Activated CD4-positive, alpha-beta T cell treated with anti-CD3 and anti-CD28 coated beads, Interleukin-2, amount 50 U/mL, for 48 hours (primary cell): ENCODE measurements around the gene LPP.

Experiments
- DNase-seq, 2 experiments: peaks; one replicate each; pipeline ENCODE4 v3.0.0-alpha.2; 2020

LPP gene

DNA sequence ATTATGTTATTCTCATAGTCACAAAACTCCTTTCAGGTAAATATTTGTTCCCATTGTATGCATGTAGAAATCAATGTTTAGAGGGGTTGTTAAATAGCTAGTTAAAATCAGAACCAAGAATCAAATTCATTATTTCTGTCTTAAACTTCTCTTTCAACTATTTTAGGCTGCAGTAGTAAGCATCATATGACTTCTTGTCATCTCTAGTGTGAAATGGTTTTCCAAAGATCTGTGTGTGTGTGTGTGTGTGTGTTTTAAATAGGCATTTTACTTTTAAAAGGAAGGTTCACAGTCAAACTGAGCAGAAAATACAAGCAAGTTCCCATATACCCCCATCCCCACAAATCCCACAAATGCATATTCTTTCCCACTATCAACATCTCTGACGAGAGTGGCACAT lies 506.5 kb downstream of the LPP start:
- no peak for DNase-seq

DNA sequence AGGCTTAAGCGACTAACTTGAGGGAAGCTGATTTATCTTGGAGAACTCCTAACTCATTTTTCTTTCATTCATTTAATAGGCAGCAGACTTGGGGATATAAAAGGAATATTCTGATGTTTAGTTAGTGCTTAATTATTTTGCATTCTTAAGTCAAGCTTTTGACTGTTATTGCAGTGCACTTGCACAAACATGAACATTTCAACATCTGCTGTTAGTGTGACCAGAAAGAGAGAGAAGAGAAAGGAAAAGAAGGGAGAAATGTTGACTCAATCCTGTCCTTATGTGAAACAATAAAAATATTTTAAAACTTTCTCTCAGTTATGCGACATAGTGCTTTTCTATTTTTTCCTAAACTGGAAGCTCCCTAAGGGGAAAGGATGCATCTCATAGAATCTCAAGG lies 507.8 kb downstream of the LPP start:
- DNase-seq, result no peak

DNA sequence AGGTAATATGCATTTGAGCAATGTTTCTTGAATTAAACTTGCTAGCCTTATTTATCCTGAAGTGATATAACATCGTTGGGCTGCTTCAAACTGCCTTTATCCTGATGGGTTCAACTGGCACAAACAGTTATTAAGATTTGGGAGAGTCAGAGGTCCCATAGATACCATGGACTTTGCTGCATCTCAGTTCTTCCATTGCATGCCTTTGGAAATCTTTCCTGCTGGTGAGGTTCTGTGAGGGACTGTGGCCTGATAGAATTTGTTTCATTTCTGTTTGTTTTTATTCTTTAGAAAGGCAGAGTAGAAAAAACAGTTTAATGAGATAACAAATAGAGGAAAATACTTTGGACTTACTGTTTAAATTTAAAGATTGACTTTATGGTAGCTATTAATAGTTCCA lies 508.3 kb downstream of the LPP start:
- DNase-seq, result no peak

DNA sequence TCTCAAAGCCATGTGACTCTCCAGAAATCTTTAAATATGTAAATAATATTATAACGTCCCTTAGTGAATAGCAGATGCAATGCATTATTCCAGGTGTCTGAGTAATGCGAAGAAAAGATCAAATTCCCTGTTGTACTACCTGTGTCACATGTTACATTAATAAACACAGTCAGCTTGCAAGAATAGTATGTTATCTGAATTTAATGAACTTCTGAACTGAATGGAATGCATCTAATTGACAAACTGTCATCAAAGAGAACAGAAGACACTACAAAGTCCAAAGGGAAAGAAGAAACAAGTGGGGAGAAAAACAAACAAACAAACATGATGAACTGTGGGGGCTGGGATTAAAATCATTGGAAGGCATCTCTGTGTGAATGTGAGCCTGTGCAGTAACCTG lies 508.8 kb downstream of the LPP start:
- no peak for DNase-seq

DNA sequence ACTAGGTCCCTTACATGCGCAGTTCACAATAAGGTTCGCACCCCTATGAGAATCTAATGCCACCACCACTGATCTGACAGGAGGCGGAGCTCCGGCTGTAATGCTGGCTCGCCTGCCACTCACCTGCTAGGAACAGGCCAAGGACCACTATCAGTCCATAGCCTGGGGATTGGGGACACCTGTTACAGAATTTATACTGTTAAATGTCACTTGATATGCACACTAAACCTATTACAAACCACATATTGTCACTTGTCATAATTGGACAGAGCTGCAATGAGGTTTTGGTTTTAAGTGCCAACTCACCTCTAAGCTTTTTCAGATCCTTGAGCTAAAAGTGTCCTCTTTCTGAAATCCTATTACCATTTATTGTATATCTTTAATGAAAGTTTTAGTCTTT lies 509.9 kb downstream of the LPP start:
- no peak for DNase-seq

DNA sequence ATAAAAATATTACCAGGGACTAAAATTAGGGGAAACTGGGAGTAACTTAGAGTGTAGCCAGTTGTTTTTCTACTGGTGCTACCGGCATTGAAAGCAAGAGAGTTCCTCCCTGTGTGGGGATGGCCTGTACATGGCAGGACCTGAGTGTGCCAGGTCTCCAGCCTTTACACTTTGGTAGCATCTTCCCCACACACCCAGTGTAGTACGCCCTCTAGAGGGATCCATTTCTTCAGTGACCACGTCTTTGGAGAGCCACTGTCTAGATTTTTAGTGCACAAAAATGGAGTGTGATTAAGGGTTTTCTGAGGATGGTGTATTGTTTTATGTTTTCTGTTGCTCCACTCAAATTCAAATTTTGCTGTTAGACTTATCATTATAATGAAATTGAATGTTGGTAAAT lies 510.8 kb downstream of the LPP start:
- no peak for DNase-seq

DNA sequence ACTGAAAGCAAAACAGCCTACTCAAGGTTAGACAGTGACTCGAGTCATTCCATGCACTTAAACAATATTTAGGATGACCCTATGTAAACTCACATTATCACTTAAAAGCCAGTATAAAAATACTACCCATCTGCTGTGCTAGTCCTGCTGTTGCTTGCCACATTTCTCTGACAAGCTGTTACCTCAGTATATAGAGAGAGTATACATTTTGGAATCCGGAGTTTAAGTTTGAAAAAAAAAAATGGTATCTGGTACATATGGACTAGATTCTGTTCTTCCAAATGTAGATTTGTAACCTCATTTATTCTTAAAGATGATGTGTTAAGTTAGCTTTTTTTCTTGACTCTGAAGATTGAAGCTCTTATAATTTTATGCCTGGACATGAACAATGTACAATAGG lies 514.0 kb downstream of the LPP start:
- no peak for DNase-seq

DNA sequence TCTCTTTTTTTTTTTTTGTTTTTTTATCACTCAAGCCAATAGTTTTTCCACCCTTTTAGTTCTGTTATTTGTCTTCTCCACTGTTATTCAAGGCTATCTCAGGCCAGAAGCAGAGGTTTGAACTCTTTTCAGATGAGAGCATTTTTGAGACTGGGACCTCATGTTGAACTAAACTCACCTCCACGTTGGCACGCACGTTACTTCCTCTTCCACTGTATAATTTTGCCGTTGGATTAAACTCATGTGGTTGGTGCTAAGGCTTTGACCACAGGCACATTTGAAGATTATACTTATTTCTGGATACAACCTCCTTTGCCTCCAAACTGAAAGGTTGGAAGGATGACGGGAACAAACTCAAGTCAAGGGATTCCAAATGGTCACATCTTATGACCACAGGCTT lies 516.5 kb downstream of the LPP start:
- no peak for DNase-seq

DNA sequence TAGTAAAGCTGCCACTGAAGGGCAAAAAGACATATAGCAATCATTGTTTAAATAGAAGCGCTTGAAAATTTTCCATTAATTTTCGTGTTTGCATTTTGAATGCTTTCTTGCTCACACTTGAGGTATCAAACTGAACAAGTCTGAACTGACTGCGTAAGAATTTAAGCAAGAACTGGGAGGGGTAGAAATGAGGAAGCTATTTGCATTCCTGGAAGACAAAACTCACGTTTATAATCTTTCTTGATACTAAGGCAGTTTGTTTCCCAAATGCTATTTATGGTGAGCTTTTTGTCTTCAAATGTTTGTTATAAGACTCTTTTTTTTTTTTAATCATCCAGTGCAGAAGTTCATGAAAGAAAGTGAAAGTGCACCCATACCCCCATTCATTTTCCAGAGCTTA lies 518.0 kb downstream of the LPP start:
- no peak for DNase-seq

DNA sequence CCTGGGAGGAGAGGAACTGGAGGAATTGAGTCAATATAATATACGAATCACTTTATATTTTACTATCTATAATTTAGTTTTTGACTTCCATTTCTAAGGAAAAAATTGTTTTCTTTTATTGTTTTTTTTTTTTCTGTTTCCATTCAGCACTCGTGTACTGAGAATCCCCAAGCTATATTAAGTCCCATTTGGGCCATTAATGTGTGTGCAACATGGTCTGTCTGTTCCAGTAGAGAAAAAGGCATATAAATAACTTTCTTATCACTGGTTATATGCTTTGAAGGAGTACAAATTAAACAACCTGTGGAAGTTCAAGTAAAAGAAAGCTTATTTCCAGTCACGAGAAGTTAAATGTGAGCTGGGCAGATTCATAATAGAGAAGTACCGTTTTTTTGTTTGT lies 518.9 kb downstream of the LPP start:
- DNase-seq, result no peak

DNA sequence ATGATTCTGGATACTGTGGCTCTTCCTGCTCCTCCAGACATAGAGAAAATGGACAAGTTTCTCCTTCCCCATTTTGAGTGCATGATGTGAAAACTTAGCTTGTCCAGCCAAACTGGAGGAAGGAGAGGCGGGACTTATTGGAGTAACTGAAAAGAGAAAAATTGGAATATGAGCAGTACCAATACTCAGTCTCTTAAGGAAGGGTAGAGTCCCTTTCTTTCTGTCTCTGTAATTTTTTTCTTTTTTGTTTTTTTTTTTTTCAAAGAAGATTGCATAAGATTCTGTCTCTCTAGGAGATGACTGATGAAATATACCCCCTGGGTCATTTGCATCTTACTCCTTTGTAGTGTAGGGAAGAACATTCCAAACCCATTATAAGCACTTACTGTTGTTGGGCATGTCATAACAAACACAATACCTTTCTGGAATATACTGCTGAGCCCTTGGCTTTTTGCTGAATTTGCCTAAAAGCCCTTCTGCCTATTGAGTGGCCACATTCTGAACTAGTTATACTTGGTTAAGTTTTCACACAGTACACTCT lies 519.8 kb downstream of the LPP start:
- DNase-seq, result no peak

DNA sequence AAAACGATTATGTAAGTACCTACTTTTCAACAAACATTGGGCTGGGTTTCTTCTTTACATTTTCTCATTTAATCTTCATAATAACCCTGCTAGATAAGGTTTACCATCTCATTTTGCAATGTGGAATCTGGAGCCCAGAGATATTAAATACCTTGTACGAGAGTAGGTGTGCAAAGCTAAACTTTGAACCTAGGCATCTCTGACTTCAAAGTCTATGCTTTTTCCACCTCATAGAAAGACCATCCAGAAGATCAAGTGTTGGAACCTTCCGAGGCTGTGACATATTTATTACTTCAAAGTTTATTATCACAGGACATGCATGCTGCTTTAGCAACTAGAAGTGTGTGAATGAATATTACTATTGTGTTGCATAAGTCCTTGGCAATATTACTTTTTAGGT lies 520.6 kb downstream of the LPP start:
- no peak for DNase-seq

DNA sequence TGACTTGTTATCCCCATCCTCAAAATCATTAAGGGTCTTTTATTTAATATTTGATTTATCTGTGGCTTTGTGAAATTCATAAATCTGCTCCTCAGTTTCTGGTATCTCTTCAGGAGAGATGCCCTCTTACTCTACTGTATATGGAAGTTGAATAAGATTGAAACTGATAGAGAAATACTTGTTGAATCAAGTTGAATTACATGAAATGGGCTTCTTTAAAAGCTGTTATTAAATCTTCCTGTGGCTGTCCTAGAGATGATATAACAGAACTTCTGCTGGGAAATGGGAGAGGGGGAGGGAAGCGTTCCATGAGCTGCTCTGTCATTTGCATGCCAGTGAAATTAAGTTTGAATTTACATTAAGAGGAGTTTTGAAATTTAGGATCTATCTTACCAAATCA lies 523.4 kb downstream of the LPP start:
- no peak for DNase-seq

DNA sequence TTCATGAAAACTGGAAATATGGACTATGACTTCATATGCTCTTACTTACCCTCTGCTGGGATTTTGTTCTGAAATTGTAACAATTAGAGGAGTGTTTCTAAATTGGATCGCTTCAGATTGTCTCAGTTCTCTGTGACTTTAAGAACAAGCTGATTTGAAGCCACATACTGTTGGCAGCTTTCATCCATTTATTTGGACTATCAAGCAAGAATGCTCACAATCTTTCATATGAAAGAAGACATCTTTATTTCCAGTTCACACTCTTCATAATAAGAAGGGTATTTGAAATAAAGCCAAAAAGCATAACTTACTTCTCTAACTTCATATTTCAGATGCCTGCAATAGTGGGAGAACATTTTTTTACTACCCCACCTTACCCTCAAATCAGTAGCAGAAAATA lies 526.2 kb downstream of the LPP start:
- no peak for DNase-seq

DNA sequence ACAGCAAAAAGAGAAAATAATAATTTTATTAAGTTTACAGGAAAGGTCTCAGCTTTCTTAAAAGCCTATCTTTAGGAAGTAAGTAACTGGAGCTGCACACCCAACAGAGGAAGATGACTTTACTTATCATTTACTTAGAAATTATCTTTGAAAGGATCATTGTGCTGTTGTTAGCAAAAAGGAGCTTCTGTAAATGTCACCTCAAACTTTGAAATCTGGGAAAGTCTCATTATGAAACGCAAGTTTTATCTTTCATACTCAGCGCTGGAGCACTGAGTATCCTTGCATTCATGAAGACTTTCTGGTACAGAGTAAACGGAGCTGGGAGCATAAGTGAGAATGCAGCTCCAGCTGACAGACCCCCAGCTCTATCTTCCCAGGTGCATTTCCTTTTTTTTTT lies 526.6 kb downstream of the LPP start:
- DNase-seq, result no peak

DNA sequence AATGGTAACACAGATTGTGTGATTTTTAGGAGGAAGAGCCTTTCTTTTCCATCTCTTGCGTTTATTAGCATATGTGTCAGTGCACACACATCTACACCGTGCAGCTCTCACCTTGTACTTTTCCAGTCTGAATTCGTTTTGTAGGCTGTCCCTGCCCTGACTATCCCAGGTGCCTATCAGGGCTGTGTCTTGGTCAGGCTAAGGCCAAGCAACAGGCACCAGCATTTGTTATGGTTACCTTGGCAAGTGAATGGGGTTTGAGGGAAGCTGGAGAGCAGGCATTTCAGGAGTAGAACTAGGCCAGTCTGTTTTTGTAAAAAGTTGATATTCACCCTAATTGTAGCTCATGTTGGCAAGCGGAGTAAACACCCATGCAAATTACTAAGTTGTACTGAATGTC lies 528.4 kb downstream of the LPP start:
- DNase-seq, result no peak

DNA sequence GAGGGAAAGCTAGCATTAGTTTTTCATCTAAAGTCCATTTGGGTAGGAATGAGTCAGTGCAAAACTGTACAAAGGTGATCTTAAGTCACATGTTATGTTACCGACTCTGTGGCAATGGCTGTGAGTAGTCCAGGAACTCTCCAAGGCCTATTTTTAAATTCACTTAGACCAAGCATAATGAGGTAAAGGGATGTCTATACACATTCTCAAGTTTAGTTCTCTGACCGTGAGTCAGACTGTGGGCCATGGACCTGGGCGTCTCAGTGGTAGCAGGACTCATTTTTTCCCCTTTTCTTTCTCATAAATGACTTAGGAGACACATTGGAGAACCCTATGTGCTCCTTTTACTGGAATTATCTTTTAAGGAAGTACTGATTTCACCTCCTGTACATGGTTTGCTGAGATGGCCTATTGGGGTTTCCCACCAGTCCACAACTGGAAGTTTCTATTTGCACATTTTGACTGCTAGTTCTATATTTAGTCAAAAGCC lies 529.1 kb downstream of the LPP start:
- peak; percentile 54 to 66 for DNase-seq

DNA sequence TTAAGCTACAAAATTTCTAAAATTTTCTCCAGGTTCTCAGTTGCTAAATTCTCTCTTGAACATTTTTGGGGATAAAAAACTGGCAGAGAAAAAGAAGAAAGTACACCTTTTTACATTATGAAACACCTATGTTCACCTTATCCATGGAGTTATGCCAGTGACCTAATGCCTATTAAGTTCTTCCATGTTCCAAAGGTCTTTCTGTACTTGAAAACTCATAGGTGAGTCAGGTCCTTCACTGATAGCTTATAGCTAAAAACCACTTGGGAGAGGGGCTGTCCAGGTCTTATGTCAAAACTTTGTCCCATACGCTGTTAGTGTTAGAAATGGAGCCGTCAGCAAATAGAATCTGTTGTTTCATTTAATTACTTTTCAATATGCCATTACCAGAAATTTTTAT lies 530.3 kb downstream of the LPP start:
- DNase-seq, result no peak

DNA sequence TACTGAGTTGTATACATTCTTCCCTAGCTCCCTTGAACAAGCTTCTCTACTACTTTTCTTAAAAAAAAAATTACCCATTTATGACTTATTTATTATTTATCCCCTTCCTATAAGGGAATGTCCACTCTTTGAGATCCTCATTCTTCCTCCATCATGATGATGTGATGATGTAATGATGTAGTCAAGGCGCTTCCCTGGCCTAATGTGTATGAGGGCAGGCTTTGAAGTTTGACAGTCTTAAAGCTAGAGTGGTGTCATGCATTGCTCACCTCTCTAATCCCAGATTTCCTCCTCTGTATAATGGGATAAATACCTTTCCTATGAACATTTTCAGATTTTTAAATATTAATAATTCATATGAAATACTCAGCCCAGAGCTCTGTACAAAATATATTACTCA lies 531.8 kb downstream of the LPP start:
- DNase-seq, result no peak

DNA sequence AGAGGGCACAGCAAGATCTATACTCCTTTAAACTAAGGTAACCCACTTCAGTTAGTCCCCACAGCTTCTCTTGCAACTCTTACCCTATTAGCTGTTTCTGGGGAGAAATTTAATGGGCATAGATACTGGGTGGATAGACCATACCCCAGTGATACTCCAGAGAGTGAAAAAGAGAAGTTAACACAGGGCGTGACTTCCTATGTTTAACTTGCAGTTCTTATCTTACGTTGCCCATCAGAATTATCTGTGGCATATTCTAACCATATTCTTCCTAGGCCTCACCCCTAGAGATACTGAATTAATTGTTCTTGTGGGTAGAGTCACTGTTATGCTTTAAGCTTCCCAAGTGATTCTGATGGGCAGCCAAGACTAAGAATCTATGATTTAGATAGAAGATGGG lies 532.4 kb downstream of the LPP start:
- DNase-seq, result no peak

DNA sequence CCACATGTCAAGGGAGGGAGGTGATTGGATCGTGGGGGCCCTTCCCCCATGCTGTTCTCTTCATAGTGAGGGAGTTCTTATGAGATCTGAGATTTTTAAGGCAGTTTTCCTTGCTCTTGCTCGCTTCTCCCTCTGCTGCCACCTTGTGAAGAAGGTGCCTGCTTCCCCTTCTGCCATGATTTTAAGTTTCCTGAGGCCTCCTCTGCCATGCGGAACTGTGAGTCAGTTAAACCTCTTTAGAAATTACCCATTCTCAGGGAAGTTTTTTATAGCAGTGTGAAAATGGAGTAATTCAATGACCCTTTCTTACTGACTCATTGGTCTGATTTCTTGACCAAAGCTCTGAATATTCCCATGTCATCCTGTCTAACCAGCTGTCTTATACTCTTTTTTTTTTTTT lies 533.4 kb downstream of the LPP start:
- DNase-seq, result no peak

DNA sequence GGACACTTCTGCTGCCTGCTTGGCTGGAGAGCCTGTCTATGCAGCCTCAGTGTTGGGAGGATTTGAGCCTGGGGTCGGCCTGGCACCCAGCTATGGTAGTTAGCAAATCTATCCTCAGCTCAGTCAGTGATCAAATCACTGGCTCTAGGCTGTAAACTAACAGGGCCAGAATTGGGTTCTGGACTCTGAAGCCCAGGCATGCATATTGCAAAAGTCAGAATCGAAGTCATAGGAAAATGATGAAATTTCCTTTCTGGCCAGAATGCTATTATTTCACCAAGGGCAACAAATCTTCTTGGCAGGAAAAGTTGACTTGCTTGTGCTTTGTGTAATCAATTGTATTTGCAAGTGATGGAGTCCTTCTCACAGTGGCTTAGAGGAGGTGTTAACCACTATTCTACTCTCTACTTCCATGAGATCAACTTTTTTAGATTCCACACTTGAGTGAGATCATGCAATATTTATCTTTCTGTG lies 535.2 kb downstream of the LPP start:
- DNase-seq, result no peak

DNA sequence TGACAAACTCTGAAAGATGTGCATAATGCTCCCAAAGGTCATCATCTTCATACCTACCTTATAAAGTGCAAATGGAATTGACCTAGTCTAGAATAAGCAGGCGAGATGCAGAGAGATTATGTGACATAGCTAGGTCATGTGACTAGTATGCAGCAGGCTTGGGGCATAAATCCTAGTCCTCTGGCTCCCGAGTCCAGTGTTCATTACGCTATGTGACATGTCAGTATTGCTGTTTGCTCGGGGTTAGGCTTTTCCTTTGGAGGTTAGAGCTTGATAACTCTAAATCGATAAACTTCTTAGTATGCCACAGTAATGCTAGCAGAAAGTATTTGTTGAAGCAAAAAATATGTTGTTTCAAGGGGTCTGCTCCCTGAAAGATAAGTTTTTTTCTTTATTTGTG lies 536.1 kb downstream of the LPP start:
- no peak for DNase-seq

DNA sequence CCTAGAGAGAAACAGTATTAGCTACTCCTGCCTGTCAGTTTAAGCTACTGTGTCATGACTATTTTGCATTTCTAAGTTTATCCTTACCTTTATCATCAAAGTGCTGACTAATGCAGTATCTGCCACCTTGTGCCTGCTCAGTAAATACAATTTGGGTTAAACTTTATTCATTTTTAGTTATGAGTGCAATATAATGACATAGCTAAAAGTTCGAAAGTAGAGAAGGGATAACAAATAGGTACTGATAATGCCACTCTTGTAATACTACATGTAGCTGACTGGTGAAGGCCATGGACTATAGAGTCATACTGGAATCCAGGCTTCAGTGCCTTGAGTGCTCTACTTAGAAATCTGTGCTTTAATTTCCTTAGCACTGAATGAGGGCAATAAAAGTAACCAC lies 537.0 kb downstream of the LPP start:
- no peak for DNase-seq

DNA sequence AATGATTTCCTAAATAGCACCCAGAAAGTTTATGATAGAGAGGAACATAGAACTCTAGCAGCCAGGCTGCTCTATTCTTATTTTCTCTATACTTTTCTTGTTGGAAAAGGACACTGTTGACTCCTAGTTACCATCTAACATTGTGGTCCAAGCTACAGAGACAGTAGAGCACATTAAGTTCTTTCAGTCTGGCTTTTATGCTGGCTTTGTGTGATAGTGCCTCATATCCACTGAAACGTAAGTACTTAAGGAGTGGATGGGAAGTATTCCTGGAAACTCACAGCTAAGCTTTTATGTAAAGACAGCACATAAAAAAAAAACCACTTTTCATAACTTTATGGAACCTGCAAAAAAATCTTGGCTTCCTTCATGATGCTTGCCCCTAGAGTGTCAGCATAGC lies 537.7 kb downstream of the LPP start:
- no peak for DNase-seq

DNA sequence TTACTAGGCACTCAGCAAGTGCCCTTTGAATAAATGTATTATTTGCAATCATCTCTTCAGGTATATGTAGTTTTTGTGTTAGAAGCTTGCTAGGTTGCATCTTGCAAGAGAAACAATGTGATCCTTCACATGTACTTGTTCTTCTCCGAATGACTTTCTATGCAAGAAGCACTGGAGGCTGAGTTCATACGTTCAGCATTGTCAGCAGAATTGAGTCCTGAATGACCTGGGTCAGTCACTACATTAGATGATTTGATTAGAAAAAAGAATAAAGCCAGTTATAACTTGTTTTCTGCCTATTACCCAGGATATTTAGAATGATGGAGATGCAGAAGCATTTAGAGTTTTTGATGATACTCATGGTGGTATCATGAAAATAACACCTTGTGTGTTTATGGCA lies 538.7 kb downstream of the LPP start:
- no peak for DNase-seq
